HEK293T (cell line): ENCODE results near the gene ZNF385B.

Experiments used
- CTCF ChIA-PET: fragments of 350-600 bp; formaldehyde crosslinking; extraction: SDS; loops from one replicate; lab custom pipeline; 2021; ENCODE audit warnings: antibody characterized with exemption, inconsistent platforms; lab: Yijun Ruan, JAX
- POLR2A ChIA-PET: fragments of 350-600 bp; formaldehyde crosslinking; extraction: SDS; loops from one replicate; lab custom pipeline; 2020; ENCODE audit warnings: antibody characterized with exemption, inconsistent platforms; lab: Yijun Ruan, JAX
- DNase-seq: peaks from one replicate; pipeline ENCODE4 v3.0.0; 2012; ENCODE audit warnings: mixed read lengths; ENCODE audit errors: extremely low spot score
- ARNT ChIP-seq: fragments of 450-650 bp; IDR thresholded peaks from 2 replicates; pipeline ENCODE4 v1.6.1; 2017; ENCODE audit warnings: mild to moderate bottlenecking
- BHLHE40 ChIP-seq: fragments of 450-650 bp; IDR thresholded peaks from 2 replicates; pipeline ENCODE4 v1.6.1; 2016; ENCODE audit warnings: mild to moderate bottlenecking, moderate library complexity, borderline replicate concordance
- CTBP1 ChIP-seq: fragments of 450-650 bp; IDR thresholded peaks from 2 replicates; pipeline ENCODE4 v1.6.1; 2016; ENCODE audit warnings: borderline replicate concordance
- ELF4 ChIP-seq: fragments of 450-650 bp; IDR thresholded peaks from 2 replicates; pipeline ENCODE4 v1.6.1; 2017; ENCODE audit warnings: antibody characterized with exemption
- FOXA1 ChIP-seq: fragments of 450-650 bp; IDR thresholded peaks from 2 replicates; pipeline ENCODE4 v1.6.1; 2016; ENCODE audit warnings: mild to moderate bottlenecking
- FOXK2 ChIP-seq: fragments of 450-650 bp; IDR thresholded peaks from 2 replicates; pipeline ENCODE4 v1.6.1; 2016; ENCODE audit warnings: mild to moderate bottlenecking
- FOXM1 ChIP-seq: fragments of 450-650 bp; IDR thresholded peaks from 2 replicates; pipeline ENCODE4 v1.6.1; 2017; ENCODE audit warnings: mild to moderate bottlenecking, borderline replicate concordance
- HDGF ChIP-seq: fragments of 450-650 bp; IDR thresholded peaks from 2 replicates; pipeline ENCODE4 v1.6.1; 2017; ENCODE audit warnings: antibody characterized with exemption, borderline replicate concordance
- L3MBTL2 ChIP-seq: fragments of 450-650 bp; conservative IDR thresholded peaks from 2 replicates; pipeline ENCODE4 v1.6.1; 2016; ENCODE audit warnings: mild to moderate bottlenecking
- LEF1 ChIP-seq: fragments of 450-650 bp; IDR thresholded peaks from 2 replicates; pipeline ENCODE4 v1.6.1; 2017; ENCODE audit warnings: mild to moderate bottlenecking, borderline replicate concordance
- NFRKB ChIP-seq: fragments of 450-650 bp; IDR thresholded peaks from 2 replicates; pipeline ENCODE4 v1.6.1; 2016; ENCODE audit warnings: mild to moderate bottlenecking, moderate library complexity
- PKNOX1 ChIP-seq: fragments of 450-650 bp; IDR thresholded peaks from 2 replicates; pipeline ENCODE4 v1.6.1; 2016
- SP1 ChIP-seq: fragments of 450-650 bp; IDR thresholded peaks from 2 replicates; pipeline ENCODE4 v1.6.1; 2017
- SUZ12 ChIP-seq: fragments of 450-650 bp; IDR thresholded peaks from 2 replicates; pipeline ENCODE4 v1.6.1; 2016; ENCODE audit warnings: mild to moderate bottlenecking
- TARDBP ChIP-seq: fragments of 450-650 bp; IDR thresholded peaks from 2 replicates; pipeline ENCODE4 v1.6.1; 2016
- ZNF384 ChIP-seq: fragments of 450-650 bp; IDR thresholded peaks from 2 replicates; pipeline ENCODE4 v1.6.1; 2016

ZNF385B gene

GRCh38 chr2:179758636-179759035 lies 102.8 kb downstream of the ZNF385B start:
- ChIA-PET POLR2A (interaction anchor here (0.6 kb wide), 1 partner anchor 883 kb away, joined by 3 read pairs; no protein-coding TSS in a partner anchor), CTCF (no interaction called here)
- DNase-seq, result no peak
- no peak for TF ChIP-seq FOXK2

- CTCF ChIA-PET, result no interaction called here
- TF ChIP-seq NFRKB (no peak), TARDBP (no peak), CTBP1 (no peak), HDGF (no peak), PKNOX1 (no peak), ELF4 (no peak), L3MBTL2 (no peak), FOXM1 (no peak)
- POLR2A ChIA-PET, result no interaction called here
- DNase-seq, result peak; percentile 34
Observed at GRCh38 chr2:179751163-179751809, 110.1 kb downstream of the ZNF385B start.

GRCh38 chr2:179749210-179749609 lies 112.2 kb downstream of the ZNF385B start:
- ChIA-PET POLR2A (no interaction called here), CTCF (no interaction called here)
- TF ChIP-seq NFRKB (no peak), ELF4 (no peak), FOXA1 (no peak), HDGF (no peak), BHLHE40 (no peak), FOXK2 (no peak), TARDBP (no peak), LEF1 (no peak), FOXM1 (no peak), PKNOX1 (no peak), SP1 (no peak), CTBP1 (no peak), L3MBTL2 (no peak), ZNF384 (no peak), ARNT (no peak)
- no peak for DNase-seq

- ChIA-PET POLR2A (no interaction called here), CTCF (no interaction called here)
- TF ChIP-seq ARNT (no peak), LEF1 (no peak), NFRKB (no peak), SUZ12 (no peak), PKNOX1 (no peak), HDGF (no peak), SP1 (no peak), ZNF384 (no peak), FOXK2 (no peak), ELF4 (no peak), CTBP1 (no peak), L3MBTL2 (no peak), TARDBP (no peak), BHLHE40 (no peak), FOXM1 (no peak), FOXA1 (no peak)
- DNase-seq, result no peak
Observed at GRCh38 chr2:179746981-179747380, 114.4 kb downstream of the ZNF385B start.

GRCh38 chr2:179745635-179746256 lies 115.7 kb downstream of the ZNF385B start:
- DNase-seq, result no peak
- ChIA-PET POLR2A (no interaction called here), CTCF (no interaction called here)
- no peak for TF ChIP-seq CTBP1
- no peak for TF ChIP-seq FOXA1
- no peak for TF ChIP-seq SP1
- TF ChIP-seq SUZ12, result no peak
- TF ChIP-seq PKNOX1, result no peak

DNA sequence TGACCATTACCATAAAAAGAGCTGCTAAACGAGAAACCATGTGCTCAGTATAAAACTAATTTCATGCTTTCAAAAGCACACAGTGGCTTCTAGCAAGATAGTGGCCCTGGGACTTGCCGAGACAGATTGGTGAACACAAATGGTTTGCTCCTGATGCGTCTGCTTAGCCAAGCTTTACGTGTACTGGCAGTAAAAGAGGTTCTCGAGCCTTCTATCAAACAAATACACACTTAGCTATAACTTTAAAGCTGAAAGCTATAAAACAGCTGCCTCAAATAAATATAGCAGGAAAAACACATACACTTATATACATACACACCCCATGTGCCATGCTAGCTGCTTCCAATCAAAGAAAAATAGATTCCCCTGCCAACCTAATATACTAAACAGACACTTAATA lies 117.0 kb downstream of the ZNF385B start:
- TF ChIP-seq TARDBP (no peak), FOXA1 (no peak), ZNF384 (no peak), HDGF (no peak), NFRKB (no peak), ELF4 (no peak), SUZ12 (no peak), PKNOX1 (no peak), L3MBTL2 (no peak), FOXM1 (no peak), CTBP1 (no peak), SP1 (no peak), BHLHE40 (no peak), LEF1 (no peak), FOXK2 (no peak), ARNT (no peak)
- CTCF ChIA-PET, result no interaction called here
- POLR2A ChIA-PET, result interaction anchor here (0.5 kb wide), 1 partner anchor 983 kb away, joined by 3 read pairs; no protein-coding TSS in a partner anchor
- DNase-seq, result no peak
